Brain microvascular endothelial cell (primary cell): ENCODE data around the gene NDUFS6.

Experiments used
- DNase-seq: peaks from one replicate; pipeline ENCODE4 v3.0.0-alpha.2; 2020
- H3K27ac ChIP-seq: fragments of 250-450 bp; sonication (Bioruptor Pico); 2 replicates; pipeline ENCODE4 v1.5.1; 2020; ENCODE audit warnings: mild to moderate bottlenecking, moderate library complexity
- H3K27me3 ChIP-seq: fragments of 250-450 bp; sonication (Bioruptor Pico); replicated peaks from 2 replicates; pipeline ENCODE4 v1.5.1; 2020; ENCODE audit warnings: mild to moderate bottlenecking
- H3K36me3 ChIP-seq: fragments of 250-450 bp; sonication (Bioruptor Pico); replicated peaks from 2 replicates; pipeline ENCODE4 v1.5.1; 2020; ENCODE audit warnings: mild to moderate bottlenecking
- H3K4me3 ChIP-seq: 2 replicates; pipeline ENCODE4 v1.5.1; 2011; ENCODE audit warnings: low read depth, mild to moderate bottlenecking, control low read depth, low read length, moderate library complexity
- in situ Hi-C: cut with HindIII; loops from 2 replicates; pipeline ENCODE4 v1.10.0; 2017; ENCODE audit warnings: low sequenced_read_pairs, low pct_ligation_motif_present
- TF ChIP-seq, protein P1 (sequence below): IDR thresholded peaks from 2 replicates; pipeline ENCODE4 v1.5.1; 2011; ENCODE audit warnings: low read depth, mild to moderate bottlenecking, moderate library complexity, low read length, control low read depth, inconsistent platforms; ENCODE audit errors: missing control alignments

NDUFS6 gene

DNA sequence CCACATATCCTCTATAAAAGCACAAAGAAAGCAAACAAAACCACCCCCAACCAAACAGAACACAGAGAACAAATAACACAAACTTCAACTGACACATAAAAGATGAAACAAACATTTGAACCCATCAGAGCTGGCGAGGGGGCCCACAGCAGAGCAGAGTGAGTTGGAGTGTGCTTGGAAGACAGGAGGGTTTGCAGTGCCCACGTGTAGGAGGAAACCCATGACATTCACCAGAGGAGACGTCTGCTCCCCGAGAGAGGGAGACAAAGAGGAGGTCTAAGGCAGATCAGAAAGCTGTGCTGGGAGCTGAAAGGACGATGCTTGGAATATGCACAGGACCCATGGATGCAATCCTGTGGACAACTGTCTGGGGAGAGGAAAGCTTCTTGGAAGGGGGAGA, 28.6 kb upstream of the NDUFS6 start:
- Histone ChIP-seq H3K27me3 (no peaks in the 10 kb centered on the region), H3K36me3 (no peaks in the 10 kb centered on the region), H3K27ac (no peak overlapping the region), H3K4me3 (no peak overlapping the region)
- peak; percentile 48 for DNase-seq
- TF ChIP-seq, protein P1, sequence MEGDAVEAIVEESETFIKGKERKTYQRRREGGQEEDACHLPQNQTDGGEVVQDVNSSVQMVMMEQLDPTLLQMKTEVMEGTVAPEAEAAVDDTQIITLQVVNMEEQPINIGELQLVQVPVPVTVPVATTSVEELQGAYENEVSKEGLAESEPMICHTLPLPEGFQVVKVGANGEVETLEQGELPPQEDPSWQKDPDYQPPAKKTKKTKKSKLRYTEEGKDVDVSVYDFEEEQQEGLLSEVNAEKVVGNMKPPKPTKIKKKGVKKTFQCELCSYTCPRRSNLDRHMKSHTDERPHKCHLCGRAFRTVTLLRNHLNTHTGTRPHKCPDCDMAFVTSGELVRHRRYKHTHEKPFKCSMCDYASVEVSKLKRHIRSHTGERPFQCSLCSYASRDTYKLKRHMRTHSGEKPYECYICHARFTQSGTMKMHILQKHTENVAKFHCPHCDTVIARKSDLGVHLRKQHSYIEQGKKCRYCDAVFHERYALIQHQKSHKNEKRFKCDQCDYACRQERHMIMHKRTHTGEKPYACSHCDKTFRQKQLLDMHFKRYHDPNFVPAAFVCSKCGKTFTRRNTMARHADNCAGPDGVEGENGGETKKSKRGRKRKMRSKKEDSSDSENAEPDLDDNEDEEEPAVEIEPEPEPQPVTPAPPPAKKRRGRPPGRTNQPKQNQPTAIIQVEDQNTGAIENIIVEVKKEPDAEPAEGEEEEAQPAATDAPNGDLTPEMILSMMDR = peak; percentile 78
- in situ Hi-C loops = no loop called here

DNA sequence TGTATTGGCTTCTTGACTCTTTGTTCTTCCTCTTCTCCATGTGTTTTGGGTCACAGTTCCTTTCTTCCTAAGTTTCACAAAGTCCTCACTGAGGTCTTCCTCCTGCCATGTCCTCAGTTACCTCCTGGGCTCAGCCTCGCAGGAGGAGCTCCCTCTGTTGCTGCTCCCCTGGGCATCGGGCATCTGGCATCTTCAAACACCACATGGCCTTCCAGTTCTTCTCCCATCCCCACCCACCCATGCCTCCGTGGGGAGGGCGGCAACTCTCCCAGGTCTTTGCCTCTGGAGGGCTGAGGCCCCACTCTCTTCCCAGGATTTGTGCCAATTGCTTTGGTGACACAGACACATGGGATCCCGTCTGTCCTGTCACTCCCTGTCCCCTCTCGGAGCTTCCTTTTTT, 24.4 kb upstream of the NDUFS6 start:
- Histone ChIP-seq H3K27ac (no peak overlapping the region), H3K27me3 (no peaks in the 10 kb centered on the region), H3K4me3 (no peak overlapping the region), H3K36me3 (no peaks in the 10 kb centered on the region)
- TF ChIP-seq, protein P1 = no peak
- in situ Hi-C loops = no loop called here
- no peak for DNase-seq

DNA sequence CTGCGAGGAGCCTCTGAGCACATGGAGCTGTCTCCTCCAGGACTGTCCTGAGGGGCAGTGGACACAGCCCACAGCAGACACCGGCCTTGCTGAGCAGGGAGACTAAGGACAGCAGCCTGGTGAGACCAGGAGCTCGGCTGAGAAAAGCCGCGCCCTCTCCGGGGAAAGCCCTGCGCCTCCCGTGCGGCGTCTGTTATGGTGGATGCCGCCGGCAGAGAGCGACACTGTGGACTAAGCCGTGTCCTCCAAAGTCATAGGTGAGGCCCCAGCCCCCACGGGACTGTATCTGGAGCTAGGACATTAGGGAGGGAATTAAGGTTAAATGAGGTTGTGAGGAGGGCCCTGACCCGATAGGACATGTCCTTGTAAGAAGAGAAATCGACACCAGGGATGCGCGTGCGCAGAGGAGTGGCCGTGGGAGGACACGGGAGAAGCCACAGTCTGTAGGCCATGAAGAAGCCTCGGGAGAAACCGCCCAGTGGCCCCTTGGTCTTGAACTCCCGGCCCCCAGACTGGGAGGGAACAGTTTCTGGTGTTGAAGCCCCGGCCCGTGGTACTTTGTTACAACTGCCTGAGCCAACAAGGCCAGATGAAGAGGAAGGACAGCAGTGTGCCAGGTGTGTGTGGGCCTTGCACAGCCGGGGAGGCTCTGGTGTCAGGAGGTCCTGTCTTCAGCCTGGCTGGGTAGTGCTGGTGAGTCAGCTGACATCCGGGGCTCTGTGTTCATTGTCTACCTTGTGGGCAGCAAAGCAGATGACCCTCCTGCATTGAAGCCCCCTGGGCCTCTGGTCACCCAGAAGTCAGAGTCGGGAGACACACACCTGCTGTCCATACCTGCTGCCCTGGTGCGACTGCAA, 23.7 kb upstream of the NDUFS6 start:
- TF ChIP-seq, protein P1 = no peak
- in situ Hi-C loops = no loop called here
- DNase-seq = no peak

DNA sequence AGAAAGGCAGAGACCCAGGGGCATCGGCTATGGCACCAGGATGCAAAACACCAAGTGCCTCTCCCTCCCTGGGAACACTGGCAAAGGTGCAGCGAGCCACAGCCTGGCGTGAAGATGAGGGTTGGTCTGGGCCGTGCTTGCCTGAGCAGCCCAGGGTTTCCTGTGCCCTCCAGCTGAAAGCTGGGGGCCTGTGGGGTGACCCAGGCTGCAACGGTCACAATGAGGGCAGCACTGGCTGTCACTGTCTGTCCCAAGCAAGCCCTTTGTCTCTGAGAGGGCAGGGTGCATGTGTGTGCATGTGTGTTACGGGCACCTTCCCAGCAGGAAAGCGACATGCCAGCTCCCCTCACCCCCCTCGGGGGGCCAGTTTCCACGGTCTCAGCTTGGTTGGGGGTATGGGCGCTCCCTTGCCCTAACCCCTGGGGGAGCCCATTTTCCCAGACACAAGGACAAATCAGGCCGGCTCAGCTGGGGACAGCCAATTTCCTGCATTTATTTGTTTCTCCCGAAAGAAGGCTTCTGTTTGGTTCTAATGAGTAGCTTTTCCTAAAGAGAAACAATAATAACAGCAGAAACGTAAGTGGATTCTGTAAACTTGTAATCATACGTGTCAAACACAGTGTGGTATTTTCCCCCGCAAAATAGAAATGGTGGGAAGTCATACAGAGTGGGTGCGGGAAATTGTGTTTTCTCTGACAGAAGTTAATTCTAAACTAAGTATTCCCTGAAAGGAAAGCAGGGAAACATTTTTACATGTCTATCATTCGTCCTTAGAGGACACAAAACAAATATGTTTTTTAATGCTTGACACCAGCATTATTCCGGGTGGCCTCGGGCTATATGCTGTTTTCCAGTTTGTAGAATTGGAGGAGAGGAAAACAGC, 22.8 kb upstream of the NDUFS6 start:
- no peak overlapping the region for H3K4me3 ChIP-seq
- no peaks in the 10 kb centered on the region for H3K36me3 ChIP-seq
- TF ChIP-seq, protein P1 = no peak
- H3K27ac ChIP-seq = no peak overlapping the region
- no peak for DNase-seq
- in situ Hi-C loops = no loop called here
- no peaks in the 10 kb centered on the region for H3K27me3 ChIP-seq

More for the DNA sequence above, 23.7 kb upstream of the NDUFS6 start:
- no peaks in the 10 kb centered on the region for H3K36me3 ChIP-seq
- H3K4me3 ChIP-seq = no peak overlapping the region
- no peak overlapping the region for H3K27ac ChIP-seq
- H3K27me3 ChIP-seq = no peaks in the 10 kb centered on the region

DNA sequence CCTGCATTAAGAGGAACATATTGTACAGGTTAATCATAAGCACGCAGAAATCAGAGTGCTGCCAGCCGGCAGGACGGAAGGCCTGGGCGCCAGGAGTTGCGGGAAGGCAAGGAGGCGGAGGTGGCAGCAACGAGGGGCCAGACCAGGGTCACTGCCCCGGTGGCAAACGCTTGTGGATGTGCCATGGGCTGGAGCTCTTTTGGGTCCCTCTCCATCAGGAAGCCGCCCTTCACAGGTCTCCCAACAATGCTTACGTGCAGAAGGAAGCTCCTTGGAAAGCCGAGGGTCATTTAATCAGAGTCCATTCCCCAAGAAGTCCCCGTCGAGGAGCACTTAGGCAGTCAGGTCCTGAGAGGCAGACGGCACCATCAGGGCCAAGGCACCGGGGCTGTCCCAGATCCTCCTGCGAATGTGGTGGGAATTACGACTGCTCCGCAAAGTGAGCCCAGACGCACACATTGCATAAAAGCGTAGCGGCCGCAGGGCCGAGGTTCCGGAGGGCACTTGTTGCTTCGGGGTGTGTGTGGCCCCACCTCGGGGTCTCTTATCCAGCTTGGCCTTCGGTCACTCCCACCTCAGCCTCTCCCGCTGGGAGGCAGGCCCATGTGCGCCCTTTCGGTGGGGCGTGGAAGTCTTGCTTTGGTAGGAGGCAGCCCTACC, 22.1 kb upstream of the NDUFS6 start:
- in situ Hi-C loops = no loop called here

More for the DNA sequence above, 22.1 kb upstream of the NDUFS6 start:
- no peak overlapping the region for H3K4me3 ChIP-seq
- DNase-seq = no peak
- H3K27ac ChIP-seq = no peak overlapping the region
- H3K27me3 ChIP-seq = no peaks in the 10 kb centered on the region
- H3K36me3 ChIP-seq = no peaks in the 10 kb centered on the region
- TF ChIP-seq, protein P1 = no peak
